B cell (primary cell): ENCODE measurements around the gene TNFRSF6B. TPM values are rescaled to one million over a fixed set of nuclear protein-coding genes. Genes with fewer than 3 reads are reported as not detected.

Source experiments
- ATAC-seq: fragments of 200-7000 bp; cut with Tn5 transposase; one replicate; pipeline ENCODE4 v1.10.0; 2021; ENCODE audit warnings: low read depth, mild to moderate bottlenecking, moderate number of reproducible peaks, moderate library complexity
- CTCF ChIA-PET: fragments of 350-600 bp; sonication (Branson Sonifier 250); formaldehyde crosslinking; loops from one replicate; lab custom pipeline; 2021; ENCODE audit warnings: antibody characterized with exemption, inconsistent platforms; lab: Charles Lee
- POLR2A ChIA-PET: fragments of 350-600 bp; sonication (Branson Sonifier 250); formaldehyde crosslinking; loops from one replicate; lab custom pipeline; 2021; ENCODE audit warnings: antibody characterized with exemption; lab: Charles Lee
- DNase-seq: peaks from one replicate; pipeline ENCODE4 v3.0.0; 2013
- H2AFZ ChIP-seq: 2 replicates; pipeline ENCODE4 v1.6.1; 2012; ENCODE audit warnings: mild to moderate bottlenecking, low read depth, low read length; ENCODE audit not compliant: insufficient read depth, poor library complexity, severe bottlenecking
- H3K27ac ChIP-seq, 2 donors: 1 replicate in 1 of 2; 2 replicates in 1 of 2; pipeline ENCODE4 v1.5.1; 2012 to 2013; ENCODE audit warnings: low read length in 2 of 2, mild to moderate bottlenecking in 2 of 2, moderate library complexity in 1 of 2
- H3K27me3 ChIP-seq, 4 experiments: fragments of 200-600 bp in 1 of 4; sonication (generic) in 1 of 4; replicated peaks in 1 of 4; 1 replicate in 2 of 4; 2 replicates in 2 of 4; pipeline versions ENCODE4 v1.6.1 to v1.7.0; 2013 to 2016; ENCODE audit warnings: low read length in 3 of 4, mild to moderate bottlenecking in 2 of 4, mixed read lengths in 1 of 4, moderate library complexity in 1 of 4; ENCODE audit not compliant: insufficient read depth in 4 of 4, control insufficient read depth in 3 of 4; ENCODE audit errors: control extremely low read depth in 1 of 4
- H3K36me3 ChIP-seq, 2 experiments: replicated peaks in 1 of 2; 1 replicate in 1 of 2; 2 replicates in 1 of 2; pipeline versions ENCODE4 v1.6.1 to v1.7.1; 2013; ENCODE audit warnings: low read length in 1 of 2; ENCODE audit not compliant: insufficient read depth in 2 of 2, control insufficient read depth in 1 of 2; ENCODE audit errors: control extremely low read depth in 1 of 2, extremely low read depth in 1 of 2
- H3K4me1 ChIP-seq, 2 donors: fragments of 200-600 bp in 1 of 2; sonication (generic) in 1 of 2; 1 replicate in 1 of 2; 2 replicates in 1 of 2; pipeline versions ENCODE4 v1.5.1 to v1.6.1; 2013 to 2017; ENCODE audit warnings: low read length in 2 of 2; ENCODE audit not compliant: control insufficient read depth in 2 of 2, insufficient read depth in 2 of 2
- H3K4me2 ChIP-seq: replicated peaks from 2 replicates; pipeline ENCODE3; 2012; ENCODE audit warnings: mild to moderate bottlenecking, low read depth, low read length; ENCODE audit not compliant: poor library complexity, severe bottlenecking
- H3K4me3 ChIP-seq, 5 experiments: fragments of 200-600 bp in 1 of 5; sonication (generic) in 1 of 5; 1 replicate in 3 of 5; 2 replicates in 2 of 5; pipeline versions ENCODE4 v1.5.1 to v1.7.0; 2011 to 2016; ENCODE audit warnings: low read length in 4 of 5, mild to moderate bottlenecking in 4 of 5, low read depth in 2 of 5, control low read depth in 1 of 5, moderate library complexity in 1 of 5; ENCODE audit not compliant: insufficient read depth in 1 of 5; ENCODE audit errors: control extremely low read depth in 1 of 5, extremely low read depth in 1 of 5
- H3K79me2 ChIP-seq: fragments of 200-600 bp; sonication (generic); one replicate; pipeline ENCODE4 v1.6.0; 2016; ENCODE audit warnings: low read length; ENCODE audit not compliant: control insufficient read depth, insufficient read depth
- H3K9ac ChIP-seq: fragments of 200-600 bp; sonication (generic); 2 replicates; pipeline ENCODE4 v1.6.1; 2017; ENCODE audit warnings: mild to moderate bottlenecking, low read length, moderate library complexity
- H3K9me3 ChIP-seq, 3 donors: one replicate each; pipeline versions ENCODE4 v1.6.1 to v1.7.1; 2013; ENCODE audit warnings: low read length in 2 of 3; ENCODE audit not compliant: control insufficient read depth in 2 of 3, insufficient read depth in 1 of 3; ENCODE audit errors: control extremely low read depth in 1 of 3
- H4K20me1 ChIP-seq: 2 replicates; pipeline ENCODE4 v1.6.0; 2012; ENCODE audit warnings: mild to moderate bottlenecking, low read length; ENCODE audit not compliant: insufficient read depth, control insufficient read depth, poor library complexity, severe bottlenecking
- H3K27ac Mint-ChIP-seq: one replicate; pipeline ENCODE4 v1.8.0; 2021; ENCODE audit warnings: mixed read lengths
- H3K27me3 Mint-ChIP-seq: one replicate; pipeline ENCODE4 v1.8.0; 2021; ENCODE audit warnings: mixed read lengths
- H3K4me1 Mint-ChIP-seq: one replicate; pipeline ENCODE4 v1.8.0; 2021; ENCODE audit warnings: mixed read lengths
- H3K4me3 Mint-ChIP-seq: one replicate; pipeline ENCODE4 v1.8.0; 2021; ENCODE audit warnings: mixed read lengths
- H3K9me3 Mint-ChIP-seq: one replicate; pipeline ENCODE4 v1.8.0; 2022; ENCODE audit warnings: mixed read lengths; ENCODE audit not compliant: insufficient read depth
- CTCF ChIP-seq: fragments of 200-600 bp; IDR thresholded peaks from one replicate; pipeline ENCODE4 v1.8.0; 2022; ENCODE audit warnings: antibody characterized with exemption, mild to moderate bottlenecking
- EZH2 ChIP-seq: IDR thresholded peaks from 2 replicates; pipeline ENCODE4 v1.6.1; 2012; ENCODE audit warnings: borderline replicate concordance, low read depth, mild to moderate bottlenecking, moderate library complexity, low read length; ENCODE audit not compliant: insufficient read depth, poor library complexity, severe bottlenecking
- WGBS: methylation state at CpG from one replicate; pipeline ENCODE4 v1.1.5; 2013; ENCODE audit warnings: missing lambda C conversion rate; ENCODE audit not compliant: insufficient coverage; 5-methylcytosine and 5-hydroxymethylcytosine counted together
- intact Hi-C: fragments of 100-400 bp; cut with micrococcal nuclease; formaldehyde crosslinking; loops from one replicate; pipeline ENCODE4 v1.10.0; 2022
- polyA plus RNA-seq: library from polyadenylated mRNA; depleted of rRNA; stranded (reverse); fragments of >200 nt; gene quantifications from 2 replicates; pipeline ENCODE4 v1.2.3, GENCODE V29; 2012
- total RNA-seq, 2 donors: library from RNA; stranded (reverse); fragments of 120-200 nt in 1 of 2; gene quantifications; 1 replicate in 1 of 2; 2 replicates in 1 of 2; pipeline versions ENCODE4 v1.2.3 to v1.2.4, GENCODE V29; 2013 to 2022

TNFRSF6B gene
- total and polyA plus RNA-seq, 2 donors (not counting 1 experiment from before 2014, with no cell fraction given): 6.7 TPM; not detected in 1

- no peak overlapping the region for H3K27ac ChIP-seq
- no peak overlapping the region for H3K4me2 ChIP-seq
- WGBS: 94% methylated on average over 10 of the region's 11 CpGs
- H2AFZ ChIP-seq: no peak overlapping the region
- H3K4me1 ChIP-seq: peaks cover 21 to 24% of the 10 kb centered on the region in 2 donors
- CTCF ChIA-PET: no interaction called here
- intact Hi-C loops: no loop called here
- no peak overlapping the region for H3K4me3 ChIP-seq
- Mint-ChIP-seq H3K9me3 (no peaks in the 10 kb centered on the region), H3K4me3 (no peak overlapping the region), H3K27ac (no peak overlapping the region), H3K27me3 (no peaks in the 10 kb centered on the region), H3K4me1 (peaks cover 19% of the 10 kb centered on the region)
- H3K27me3 ChIP-seq: no peaks in the 10 kb centered on the region
- H3K36me3 ChIP-seq: peaks cover 0 to 29% of the 10 kb centered on the region in 2 experiments
- TF ChIP-seq EZH2 (no peak), CTCF (no peak)
- no peak overlapping the region for H3K9ac ChIP-seq
- DNase-seq (peak; percentile 8), ATAC-seq (no peak)
- POLR2A ChIA-PET: no interaction called here
- peaks cover 95% of the 10 kb centered on the region for H4K20me1 ChIP-seq
- no peaks in the 10 kb centered on the region for H3K9me3 ChIP-seq
- H3K79me2 ChIP-seq: peaks cover 97% of the 10 kb centered on the region
These were observed 7.7 kb downstream of the TNFRSF6B start for GRCh38 chr20:63703976-63704748.

- no peak overlapping the region for H3K4me3 Mint-ChIP-seq
- no peak overlapping the region for H3K4me2 ChIP-seq
- peaks cover 96% of the 10 kb centered on the region for H3K79me2 ChIP-seq
- DNase-seq: peak; percentile 12
- peaks cover 23% of the 10 kb centered on the region for H3K4me1 Mint-ChIP-seq
- H3K27ac ChIP-seq: no peak overlapping the region
- H3K27me3 ChIP-seq: no peaks in the 10 kb centered on the region
- H4K20me1 ChIP-seq: peaks cover 92% of the 10 kb centered on the region
- H2AFZ ChIP-seq: no peak overlapping the region
- intact Hi-C loops: loop anchor here (5.0 kb wide), 1 partner anchor 358 kb away; the partner anchor contains the start of gene TCEA2
- POLR2A ChIA-PET: no interaction called here
- H3K27me3 Mint-ChIP-seq: no peaks in the 10 kb centered on the region
- no peak for ATAC-seq
- no peak overlapping the region for H3K9ac ChIP-seq
- peaks cover 0 to 31% of the 10 kb centered on the region in 2 experiments for H3K36me3 ChIP-seq
- H3K4me3 ChIP-seq: no peak overlapping the region
- WGBS: 84% methylated on average over 6 of the region's 6 CpGs
- H3K9me3 ChIP-seq: no peaks in the 10 kb centered on the region
- TF ChIP-seq EZH2 (no peak), CTCF (no peak)
- peaks cover 21 to 28% of the 10 kb centered on the region in 2 donors for H3K4me1 ChIP-seq
- CTCF ChIA-PET: no interaction called here
- H3K27ac Mint-ChIP-seq: no peak overlapping the region
- no peaks in the 10 kb centered on the region for H3K9me3 Mint-ChIP-seq
These were observed 8.3 kb downstream of the TNFRSF6B start for GRCh38 chr20:63704749-63705117.
